WTC11 (cell line): Measurements from ENCODE around the gene RAC3. TPM values are rescaled to one million over a fixed set of nuclear protein-coding genes. Genes with fewer than 3 reads are reported as not detected.

Experiments used
- ATAC-seq: fragments of 200-7000 bp; cut with Tn5 transposase; 2 replicates; pipeline ENCODE4 v1.10.0; 2021; ENCODE audit warnings: mild to moderate bottlenecking, moderate library complexity
- CTCF ChIA-PET: fragments of 300-600 bp; sonication (Branson Sonifier 250); formaldehyde crosslinking; loops from one replicate; lab custom pipeline; 2021; ENCODE audit warnings: antibody characterized with exemption; lab: Charles Lee
- POLR2A ChIA-PET: fragments of 350-600 bp; sonication (Branson Sonifier 250); formaldehyde crosslinking; loops from one replicate; lab custom pipeline; 2021; ENCODE audit warnings: antibody characterized with exemption; lab: Charles Lee
- DNase-seq: peaks from one replicate; pipeline ENCODE4 v3.0.0; 2021; ENCODE audit warnings: low spot score
- H3K27ac Mint-ChIP-seq: 2 replicates; pipeline ENCODE4 v1.8.0; 2021; ENCODE audit warnings: mixed read lengths
- H3K27me3 Mint-ChIP-seq: 2 replicates; pipeline ENCODE4 v1.8.0; 2021; ENCODE audit warnings: low read depth, mild to moderate bottlenecking, moderate library complexity, mixed read lengths
- H3K36me3 Mint-ChIP-seq: 2 replicates; pipeline ENCODE4 v1.8.0; 2021; ENCODE audit warnings: mixed read lengths
- H3K4me1 Mint-ChIP-seq: 2 replicates; pipeline ENCODE4 v1.8.0; 2022; ENCODE audit warnings: mixed read lengths
- H3K4me3 Mint-ChIP-seq: 2 replicates; pipeline ENCODE4 v1.8.0; 2021; ENCODE audit warnings: mild to moderate bottlenecking, moderate library complexity, mixed read lengths
- H3K9me3 Mint-ChIP-seq: 2 replicates; pipeline ENCODE4 v1.8.0; 2021; ENCODE audit warnings: mixed read lengths
- CREM ChIP-seq: sonication (generic); formaldehyde crosslinking; IDR thresholded peaks from 2 replicates; pipeline ENCODE4 v1.8.1; 2022; ENCODE audit warnings: mild to moderate bottlenecking, missing genetic modification reagents, moderate library complexity
- FOXK1 ChIP-seq: sonication (generic); formaldehyde crosslinking; IDR thresholded peaks from 2 replicates; pipeline ENCODE4 v1.8.0; 2022; ENCODE audit warnings: mild to moderate bottlenecking, moderate library complexity, missing genetic modification reagents
- GRHL2 ChIP-seq: fragments of 250-450 bp; sonication (Bioruptor Pico); IDR thresholded peaks from 2 replicates; pipeline ENCODE4 v1.8.0; 2022; ENCODE audit warnings: mild to moderate bottlenecking, moderate library complexity; ENCODE audit not compliant: insufficient replicate concordance, severe bottlenecking
- GTF2I ChIP-seq: fragments of 250-450 bp; sonication (Bioruptor Pico); conservative IDR thresholded peaks from 2 replicates; pipeline ENCODE4 v1.4.0; 2021; ENCODE audit warnings: mild to moderate bottlenecking
- RORB ChIP-seq: fragments of 250-450 bp; sonication (Bioruptor Pico); IDR thresholded peaks from 2 replicates; pipeline ENCODE4 v1.9.0; 2021; ENCODE audit warnings: mild to moderate bottlenecking
- ZNF121 ChIP-seq: sonication (generic); formaldehyde crosslinking; IDR thresholded peaks from 2 replicates; pipeline ENCODE4 v1.8.0; 2023; ENCODE audit warnings: missing genetic modification reagents
- ZNF263 ChIP-seq: sonication (generic); formaldehyde crosslinking; IDR thresholded peaks from 2 replicates; pipeline ENCODE4 v1.8.1; 2022; ENCODE audit warnings: low read depth, mild to moderate bottlenecking, moderate library complexity, missing genetic modification reagents
- ZNF416 ChIP-seq: fragments of 250-450 bp; sonication (Bioruptor Pico); IDR thresholded peaks from 2 replicates; pipeline ENCODE4 v1.9.0; 2021; ENCODE audit warnings: mild to moderate bottlenecking, inconsistent platforms
- total RNA-seq: library from RNA; stranded (reverse); gene quantifications from 3 replicates; pipeline ENCODE4 v1.2.3, GENCODE V29; 2021
- TF ChIP-seq, protein P1 (sequence below): sonication (generic); formaldehyde crosslinking; IDR thresholded peaks from 2 replicates; pipeline ENCODE4 v1.8.0; 2023; ENCODE audit warnings: missing genetic modification reagents
- TF ChIP-seq, protein P2 (sequence below): fragments of 250-450 bp; sonication (Bioruptor Pico); IDR thresholded peaks from 2 replicates; pipeline ENCODE4 v1.9.0; 2021; ENCODE audit warnings: mild to moderate bottlenecking
- TF ChIP-seq, protein P3 (sequence below): sonication (generic); formaldehyde crosslinking; IDR thresholded peaks from 2 replicates; pipeline ENCODE4 v1.8.0; 2022; ENCODE audit warnings: missing genetic modification reagents
- TF ChIP-seq, protein P4 (sequence below): sonication (generic); formaldehyde crosslinking; IDR thresholded peaks from 2 replicates; pipeline ENCODE4 v1.8.0; 2023; ENCODE audit warnings: mild to moderate bottlenecking, missing genetic modification reagents
- TF ChIP-seq, protein P5 (sequence below): sonication (generic); formaldehyde crosslinking; IDR thresholded peaks from 2 replicates; pipeline ENCODE4 v1.8.1; 2023; ENCODE audit warnings: mild to moderate bottlenecking, missing genetic modification reagents
- TF ChIP-seq, protein P6 (sequence below): sonication (generic); formaldehyde crosslinking; IDR thresholded peaks from 2 replicates; pipeline ENCODE4 v1.8.1; 2022; ENCODE audit warnings: missing genetic modification reagents, borderline replicate concordance
- TF ChIP-seq, protein P7 (sequence below): fragments of 250-450 bp; sonication (Bioruptor Pico); conservative IDR thresholded peaks from 2 replicates; pipeline ENCODE4 v1.9.0; 2021; ENCODE audit warnings: mild to moderate bottlenecking
- TF ChIP-seq, protein P8 (sequence below): fragments of 250-450 bp; sonication (Bioruptor Pico); IDR thresholded peaks from 2 replicates; pipeline ENCODE4 v1.9.0; 2021; ENCODE audit warnings: mild to moderate bottlenecking
- TF ChIP-seq, protein P9 (sequence below): sonication (generic); formaldehyde crosslinking; IDR thresholded peaks from 2 replicates; pipeline ENCODE4 v1.8.1; 2023; ENCODE audit warnings: mild to moderate bottlenecking, missing genetic modification reagents, moderate library complexity

RAC3 gene
- total RNA-seq, 1 experiment from 2014 or later = 163 TPM

DNA sequence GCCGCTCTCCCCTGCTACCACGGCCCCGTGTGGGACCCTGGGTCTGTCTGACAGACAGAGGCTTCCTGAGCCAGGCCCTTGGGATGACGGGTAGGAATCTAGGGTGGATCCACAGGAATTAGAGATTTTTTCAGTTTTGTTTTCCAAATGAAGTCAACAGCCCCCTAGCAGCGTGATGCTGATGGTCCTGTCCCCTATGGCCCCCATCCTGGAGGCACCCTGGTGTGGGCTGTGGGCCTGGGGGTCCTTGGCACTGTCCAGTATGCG is 24.3 kb upstream of the RAC3 start (continued):
- TF ChIP-seq, protein P1, sequence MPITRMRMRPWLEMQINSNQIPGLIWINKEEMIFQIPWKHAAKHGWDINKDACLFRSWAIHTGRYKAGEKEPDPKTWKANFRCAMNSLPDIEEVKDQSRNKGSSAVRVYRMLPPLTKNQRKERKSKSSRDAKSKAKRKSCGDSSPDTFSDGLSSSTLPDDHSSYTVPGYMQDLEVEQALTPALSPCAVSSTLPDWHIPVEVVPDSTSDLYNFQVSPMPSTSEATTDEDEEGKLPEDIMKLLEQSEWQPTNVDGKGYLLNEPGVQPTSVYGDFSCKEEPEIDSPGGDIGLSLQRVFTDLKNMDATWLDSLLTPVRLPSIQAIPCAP (CRISPR knock-in tag) = no peak
- TF ChIP-seq, protein P2, sequence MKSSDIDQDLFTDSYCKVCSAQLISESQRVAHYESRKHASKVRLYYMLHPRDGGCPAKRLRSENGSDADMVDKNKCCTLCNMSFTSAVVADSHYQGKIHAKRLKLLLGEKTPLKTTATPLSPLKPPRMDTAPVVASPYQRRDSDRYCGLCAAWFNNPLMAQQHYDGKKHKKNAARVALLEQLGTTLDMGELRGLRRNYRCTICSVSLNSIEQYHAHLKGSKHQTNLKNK (CRISPR knock-in tag) = no peak
- TF ChIP-seq, protein P3, sequence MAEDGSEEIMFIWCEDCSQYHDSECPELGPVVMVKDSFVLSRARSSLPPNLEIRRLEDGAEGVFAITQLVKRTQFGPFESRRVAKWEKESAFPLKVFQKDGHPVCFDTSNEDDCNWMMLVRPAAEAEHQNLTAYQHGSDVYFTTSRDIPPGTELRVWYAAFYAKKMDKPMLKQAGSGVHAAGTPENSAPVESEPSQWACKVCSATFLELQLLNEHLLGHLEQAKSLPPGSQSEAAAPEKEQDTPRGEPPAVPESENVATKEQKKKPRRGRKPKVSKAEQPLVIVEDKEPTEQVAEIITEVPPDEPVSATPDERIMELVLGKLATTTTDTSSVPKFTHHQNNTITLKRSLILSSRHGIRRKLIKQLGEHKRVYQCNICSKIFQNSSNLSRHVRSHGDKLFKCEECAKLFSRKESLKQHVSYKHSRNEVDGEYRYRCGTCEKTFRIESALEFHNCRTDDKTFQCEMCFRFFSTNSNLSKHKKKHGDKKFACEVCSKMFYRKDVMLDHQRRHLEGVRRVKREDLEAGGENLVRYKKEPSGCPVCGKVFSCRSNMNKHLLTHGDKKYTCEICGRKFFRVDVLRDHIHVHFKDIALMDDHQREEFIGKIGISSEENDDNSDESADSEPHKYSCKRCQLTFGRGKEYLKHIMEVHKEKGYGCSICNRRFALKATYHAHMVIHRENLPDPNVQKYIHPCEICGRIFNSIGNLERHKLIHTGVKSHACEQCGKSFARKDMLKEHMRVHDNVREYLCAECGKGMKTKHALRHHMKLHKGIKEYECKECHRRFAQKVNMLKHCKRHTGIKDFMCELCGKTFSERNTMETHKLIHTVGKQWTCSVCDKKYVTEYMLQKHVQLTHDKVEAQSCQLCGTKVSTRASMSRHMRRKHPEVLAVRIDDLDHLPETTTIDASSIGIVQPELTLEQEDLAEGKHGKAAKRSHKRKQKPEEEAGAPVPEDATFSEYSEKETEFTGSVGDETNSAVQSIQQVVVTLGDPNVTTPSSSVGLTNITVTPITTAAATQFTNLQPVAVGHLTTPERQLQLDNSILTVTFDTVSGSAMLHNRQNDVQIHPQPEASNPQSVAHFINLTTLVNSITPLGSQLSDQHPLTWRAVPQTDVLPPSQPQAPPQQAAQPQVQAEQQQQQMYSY (CRISPR knock-in tag) = no peak
- TF ChIP-seq GTF2I (CRISPR knock-in tag) (no peak), GRHL2 (CRISPR knock-in tag) (no peak)
- TF ChIP-seq, protein P4, sequence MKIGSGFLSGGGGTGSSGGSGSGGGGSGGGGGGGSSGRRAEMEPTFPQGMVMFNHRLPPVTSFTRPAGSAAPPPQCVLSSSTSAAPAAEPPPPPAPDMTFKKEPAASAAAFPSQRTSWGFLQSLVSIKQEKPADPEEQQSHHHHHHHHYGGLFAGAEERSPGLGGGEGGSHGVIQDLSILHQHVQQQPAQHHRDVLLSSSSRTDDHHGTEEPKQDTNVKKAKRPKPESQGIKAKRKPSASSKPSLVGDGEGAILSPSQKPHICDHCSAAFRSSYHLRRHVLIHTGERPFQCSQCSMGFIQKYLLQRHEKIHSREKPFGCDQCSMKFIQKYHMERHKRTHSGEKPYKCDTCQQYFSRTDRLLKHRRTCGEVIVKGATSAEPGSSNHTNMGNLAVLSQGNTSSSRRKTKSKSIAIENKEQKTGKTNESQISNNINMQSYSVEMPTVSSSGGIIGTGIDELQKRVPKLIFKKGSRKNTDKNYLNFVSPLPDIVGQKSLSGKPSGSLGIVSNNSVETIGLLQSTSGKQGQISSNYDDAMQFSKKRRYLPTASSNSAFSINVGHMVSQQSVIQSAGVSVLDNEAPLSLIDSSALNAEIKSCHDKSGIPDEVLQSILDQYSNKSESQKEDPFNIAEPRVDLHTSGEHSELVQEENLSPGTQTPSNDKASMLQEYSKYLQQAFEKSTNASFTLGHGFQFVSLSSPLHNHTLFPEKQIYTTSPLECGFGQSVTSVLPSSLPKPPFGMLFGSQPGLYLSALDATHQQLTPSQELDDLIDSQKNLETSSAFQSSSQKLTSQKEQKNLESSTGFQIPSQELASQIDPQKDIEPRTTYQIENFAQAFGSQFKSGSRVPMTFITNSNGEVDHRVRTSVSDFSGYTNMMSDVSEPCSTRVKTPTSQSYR = no peak

DNA sequence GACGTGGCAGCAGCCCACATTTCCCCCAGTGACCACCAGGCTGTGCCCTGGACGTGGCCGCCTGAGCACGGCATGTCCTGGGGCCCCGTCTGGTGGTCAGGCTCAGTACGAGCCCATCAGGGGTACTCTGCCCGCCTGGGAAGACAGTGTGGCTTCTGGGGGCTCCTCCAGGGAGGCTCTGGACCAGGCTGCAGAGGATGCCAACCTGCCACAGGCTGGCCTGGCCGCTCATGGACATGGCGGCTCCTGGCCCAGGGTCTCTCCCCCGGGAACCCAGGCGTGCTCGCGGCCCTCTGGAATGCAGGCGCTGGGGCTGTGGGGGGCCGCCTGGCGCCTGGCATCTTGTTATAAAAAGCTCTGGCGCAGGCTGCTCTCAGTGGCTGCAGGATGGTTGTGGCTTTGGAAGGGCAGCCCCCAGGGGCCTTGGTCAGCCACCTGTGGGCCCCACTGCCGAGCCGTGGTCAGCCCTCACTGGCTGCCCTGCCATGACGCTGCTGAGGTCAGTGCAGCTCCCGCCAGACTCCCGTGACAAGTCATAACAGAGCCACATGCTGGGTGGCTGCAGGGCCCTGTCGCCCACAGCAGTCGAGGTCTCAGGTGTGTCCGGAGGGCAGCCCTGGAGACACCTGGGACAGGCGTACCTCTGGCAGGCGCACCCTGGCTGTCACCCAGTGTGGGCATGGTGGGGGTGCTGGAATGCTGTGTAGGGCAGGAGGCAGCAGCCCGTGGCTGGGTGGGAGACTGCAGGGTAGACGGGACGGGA is 23.8 kb upstream of the RAC3 start:
- ATAC-seq = no peak
- H3K4me1 Mint-ChIP-seq = no peaks in the 10 kb centered on the region
- CTCF ChIA-PET = interaction anchor here (3.0 kb wide), 1 partner anchor 13 kb away, joined by 16 read pairs; no protein-coding TSS in a partner anchor
- H3K9me3 Mint-ChIP-seq = no peaks in the 10 kb centered on the region
- no peaks in the 10 kb centered on the region for H3K36me3 Mint-ChIP-seq
- H3K4me3 Mint-ChIP-seq = no peak overlapping the region
- DNase-seq = no peak
- POLR2A ChIA-PET = no interaction called here
- H3K27ac Mint-ChIP-seq = 0 out of 2 replicates have a peak overlapping the region, but pooled peaks have one; percentile 27
- H3K27me3 Mint-ChIP-seq = no peaks in the 10 kb centered on the region
- TF ChIP-seq, protein P5, sequence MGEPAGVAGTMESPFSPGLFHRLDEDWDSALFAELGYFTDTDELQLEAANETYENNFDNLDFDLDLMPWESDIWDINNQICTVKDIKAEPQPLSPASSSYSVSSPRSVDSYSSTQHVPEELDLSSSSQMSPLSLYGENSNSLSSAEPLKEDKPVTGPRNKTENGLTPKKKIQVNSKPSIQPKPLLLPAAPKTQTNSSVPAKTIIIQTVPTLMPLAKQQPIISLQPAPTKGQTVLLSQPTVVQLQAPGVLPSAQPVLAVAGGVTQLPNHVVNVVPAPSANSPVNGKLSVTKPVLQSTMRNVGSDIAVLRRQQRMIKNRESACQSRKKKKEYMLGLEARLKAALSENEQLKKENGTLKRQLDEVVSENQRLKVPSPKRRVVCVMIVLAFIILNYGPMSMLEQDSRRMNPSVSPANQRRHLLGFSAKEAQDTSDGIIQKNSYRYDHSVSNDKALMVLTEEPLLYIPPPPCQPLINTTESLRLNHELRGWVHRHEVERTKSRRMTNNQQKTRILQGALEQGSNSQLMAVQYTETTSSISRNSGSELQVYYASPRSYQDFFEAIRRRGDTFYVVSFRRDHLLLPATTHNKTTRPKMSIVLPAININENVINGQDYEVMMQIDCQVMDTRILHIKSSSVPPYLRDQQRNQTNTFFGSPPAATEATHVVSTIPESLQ = no peak
- TF ChIP-seq, protein P6, sequence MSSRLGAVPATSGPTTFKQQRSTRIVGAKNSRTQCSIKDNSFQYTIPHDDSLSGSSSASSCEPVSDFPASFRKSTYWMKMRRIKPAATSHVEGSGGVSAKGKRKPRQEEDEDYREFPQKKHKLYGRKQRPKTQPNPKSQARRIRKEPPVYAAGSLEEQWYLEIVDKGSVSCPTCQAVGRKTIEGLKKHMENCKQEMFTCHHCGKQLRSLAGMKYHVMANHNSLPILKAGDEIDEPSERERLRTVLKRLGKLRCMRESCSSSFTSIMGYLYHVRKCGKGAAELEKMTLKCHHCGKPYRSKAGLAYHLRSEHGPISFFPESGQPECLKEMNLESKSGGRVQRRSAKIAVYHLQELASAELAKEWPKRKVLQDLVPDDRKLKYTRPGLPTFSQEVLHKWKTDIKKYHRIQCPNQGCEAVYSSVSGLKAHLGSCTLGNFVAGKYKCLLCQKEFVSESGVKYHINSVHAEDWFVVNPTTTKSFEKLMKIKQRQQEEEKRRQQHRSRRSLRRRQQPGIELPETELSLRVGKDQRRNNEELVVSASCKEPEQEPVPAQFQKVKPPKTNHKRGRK = no peak
- TF ChIP-seq, protein P7, sequence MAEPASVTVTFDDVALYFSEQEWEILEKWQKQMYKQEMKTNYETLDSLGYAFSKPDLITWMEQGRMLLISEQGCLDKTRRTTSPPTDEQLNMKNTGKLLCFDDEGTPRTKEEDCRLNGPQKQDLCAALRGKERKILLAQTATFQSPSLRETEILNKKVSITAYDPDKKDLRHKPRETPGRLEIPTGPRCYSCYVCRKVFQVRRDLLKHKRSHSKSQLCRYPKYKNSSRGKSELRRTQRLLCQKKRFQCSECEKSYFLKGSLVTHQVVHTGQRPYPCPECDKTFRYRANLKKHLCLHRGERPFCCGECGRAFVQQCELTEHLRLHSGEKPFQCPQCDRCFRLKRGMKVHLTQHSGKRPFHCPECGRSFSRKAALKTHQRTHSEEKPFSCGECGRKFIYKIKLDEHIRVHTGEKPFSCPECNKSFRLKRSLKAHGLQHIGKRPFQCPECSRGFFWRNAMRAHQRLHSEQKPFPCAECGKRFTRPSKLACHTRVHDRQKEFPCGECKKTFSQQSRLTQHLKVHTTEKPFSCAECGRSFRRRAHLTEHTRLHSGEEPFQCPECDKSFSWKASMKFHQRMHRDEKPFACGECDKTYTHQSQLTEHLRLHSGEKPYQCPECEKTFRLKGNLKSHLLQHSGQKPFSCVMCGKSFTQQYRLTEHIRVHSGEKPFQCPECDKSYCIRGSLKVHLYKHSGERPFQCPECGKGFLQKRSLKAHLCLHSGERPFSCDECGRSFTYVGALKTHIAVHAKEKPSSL (CRISPR knock-in tag) = no peak
- TF ChIP-seq FOXK1 (no peak), ZNF416 (no peak), CREM (no peak), RORB (CRISPR knock-in tag) (no peak), ZNF121 (CRISPR knock-in tag) (no peak), ZNF263 (CRISPR knock-in tag) (no peak)
- TF ChIP-seq, protein P8, sequence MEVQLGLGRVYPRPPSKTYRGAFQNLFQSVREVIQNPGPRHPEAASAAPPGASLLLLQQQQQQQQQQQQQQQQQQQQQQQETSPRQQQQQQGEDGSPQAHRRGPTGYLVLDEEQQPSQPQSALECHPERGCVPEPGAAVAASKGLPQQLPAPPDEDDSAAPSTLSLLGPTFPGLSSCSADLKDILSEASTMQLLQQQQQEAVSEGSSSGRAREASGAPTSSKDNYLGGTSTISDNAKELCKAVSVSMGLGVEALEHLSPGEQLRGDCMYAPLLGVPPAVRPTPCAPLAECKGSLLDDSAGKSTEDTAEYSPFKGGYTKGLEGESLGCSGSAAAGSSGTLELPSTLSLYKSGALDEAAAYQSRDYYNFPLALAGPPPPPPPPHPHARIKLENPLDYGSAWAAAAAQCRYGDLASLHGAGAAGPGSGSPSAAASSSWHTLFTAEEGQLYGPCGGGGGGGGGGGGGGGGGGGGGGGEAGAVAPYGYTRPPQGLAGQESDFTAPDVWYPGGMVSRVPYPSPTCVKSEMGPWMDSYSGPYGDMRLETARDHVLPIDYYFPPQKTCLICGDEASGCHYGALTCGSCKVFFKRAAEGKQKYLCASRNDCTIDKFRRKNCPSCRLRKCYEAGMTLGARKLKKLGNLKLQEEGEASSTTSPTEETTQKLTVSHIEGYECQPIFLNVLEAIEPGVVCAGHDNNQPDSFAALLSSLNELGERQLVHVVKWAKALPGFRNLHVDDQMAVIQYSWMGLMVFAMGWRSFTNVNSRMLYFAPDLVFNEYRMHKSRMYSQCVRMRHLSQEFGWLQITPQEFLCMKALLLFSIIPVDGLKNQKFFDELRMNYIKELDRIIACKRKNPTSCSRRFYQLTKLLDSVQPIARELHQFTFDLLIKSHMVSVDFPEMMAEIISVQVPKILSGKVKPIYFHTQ (CRISPR knock-in tag) = no peak
- TF ChIP-seq, protein P9, sequence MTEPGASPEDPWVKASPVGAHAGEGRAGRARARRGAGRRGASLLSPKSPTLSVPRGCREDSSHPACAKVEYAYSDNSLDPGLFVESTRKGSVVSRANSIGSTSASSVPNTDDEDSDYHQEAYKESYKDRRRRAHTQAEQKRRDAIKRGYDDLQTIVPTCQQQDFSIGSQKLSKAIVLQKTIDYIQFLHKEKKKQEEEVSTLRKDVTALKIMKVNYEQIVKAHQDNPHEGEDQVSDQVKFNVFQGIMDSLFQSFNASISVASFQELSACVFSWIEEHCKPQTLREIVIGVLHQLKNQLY = no peak
